ENCODE measurements around the gene TMEM200A. TPM values are rescaled to one million over a fixed set of nuclear protein-coding genes. Genes with fewer than 3 reads are reported as not detected.

Gene TMEM200A
- total RNA-seq, 4 donors from 2014 or later: 5.3 to 11.8 (median 8.1) TPM

- Histone ChIP-seq H3K4me1 (peaks cover 0 to 36% (median 0%) of the 10 kb centered on the region in 4 donors), H3K27ac (no peak overlapping the region), H3K9me3 (no peaks in the 10 kb centered on the region), H3K36me3 (no peaks in the 10 kb centered on the region), H3K4me3 (no peak overlapping the region), H3K27me3 (peaks cover 0 to 16% of the 10 kb centered on the region in 2 donors)
- no peak for DNase-seq (ENCODE audit: low spot score in 2 of 2)
- TF ChIP-seq EP300 (IDR thresholded peaks at IDR 0.05) (no peak), POLR2A (IDR thresholded peaks at IDR 0.05) (no peak), CTCF (IDR thresholded peaks at IDR 0.05) (no peak)
- WGBS, 2 donors: 90 to 96% methylated on average over 1 of the region's 1 CpG
These were observed 4.0 kb downstream of the TMEM200A start for GRCh38 chr6:130369831-130370230.

DNA sequence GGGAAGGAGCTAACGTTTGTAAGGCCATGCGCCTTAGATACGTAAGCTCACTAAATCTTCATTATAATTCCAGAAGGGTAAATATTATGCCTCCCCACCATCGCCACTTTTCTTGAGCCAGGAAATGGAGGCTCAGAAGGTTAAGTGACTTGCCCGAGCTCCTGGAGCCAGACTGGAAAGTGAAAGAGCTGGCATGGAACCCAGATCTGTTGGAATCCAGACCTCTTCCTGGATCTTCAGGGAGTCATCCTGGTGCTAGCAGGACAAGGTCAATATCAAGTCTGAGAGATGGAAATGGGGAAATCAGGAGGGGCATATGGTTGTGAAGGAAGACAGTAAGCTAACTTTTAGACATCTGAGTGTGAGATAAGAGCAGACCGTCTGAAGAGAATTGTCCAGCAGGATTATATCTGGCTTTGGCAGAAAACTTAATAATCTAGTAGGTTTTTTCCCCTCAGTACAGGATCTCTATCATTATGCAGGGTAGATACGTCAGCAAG, 6.2 kb downstream of the TMEM200A start:
- 68 to 71% methylated on average over 7 of the region's 7 CpGs for WGBS, 2 donors
- Histone ChIP-seq H3K27me3 (peaks cover 0 to 7% of the 10 kb centered on the region in 2 donors), H3K36me3 (no peaks in the 10 kb centered on the region), H3K27ac (peak overlapping the region in 1 of 4 donors; percentile 8), H3K4me3 (no peak overlapping the region), H3K9me3 (no peaks in the 10 kb centered on the region), H3K4me1 (peaks cover 0 to 18% (median 0%) of the 10 kb centered on the region in 4 donors)
- TF ChIP-seq EP300 (IDR thresholded peaks at IDR 0.05): no peak
- TF ChIP-seq CTCF (IDR thresholded peaks at IDR 0.05): no peak
- no peak for TF ChIP-seq POLR2A (IDR thresholded peaks at IDR 0.05)
- DNase-seq (ENCODE audit: low spot score in 2 of 2): no peak

- Histone ChIP-seq H3K27me3 (peaks cover 0 to 7% of the 10 kb centered on the region in 2 donors), H3K4me3 (no peak overlapping the region), H3K27ac (no peak overlapping the region), H3K4me1 (peaks cover 0 to 15% (median 1%) of the 10 kb centered on the region in 4 donors), H3K9me3 (no peaks in the 10 kb centered on the region), H3K36me3 (no peaks in the 10 kb centered on the region)
- DNase-seq (ENCODE audit: low spot score in 2 of 2): no peak
- TF ChIP-seq POLR2A (IDR thresholded peaks at IDR 0.05): no peak
- TF ChIP-seq CTCF (IDR thresholded peaks at IDR 0.05): no peak
- no peak for TF ChIP-seq EP300 (IDR thresholded peaks at IDR 0.05)
- WGBS, 2 donors: 82 to 91% methylated on average over 1 of the region's 1 CpG
These were observed 7.0 kb downstream of the TMEM200A start for GRCh38 chr6:130372786-130373185.

- 36 to 60% methylated on average over 2 of the region's 2 CpGs for WGBS, 2 donors
- no peak for DNase-seq (ENCODE audit: low spot score in 2 of 2)
- H3K9me3 ChIP-seq: no peaks in the 10 kb centered on the region
These were observed 8.2 kb downstream of the TMEM200A start for GRCh38 chr6:130373992-130374391.

More at GRCh38 chr6:130373992-130374391, 8.2 kb downstream of the TMEM200A start:
- H3K4me3 ChIP-seq: no peak overlapping the region
- H3K27ac ChIP-seq: no peak overlapping the region
- no peaks in the 10 kb centered on the region for H3K36me3 ChIP-seq
- TF ChIP-seq CTCF (IDR thresholded peaks at IDR 0.05) (no peak), POLR2A (IDR thresholded peaks at IDR 0.05) (no peak), EP300 (IDR thresholded peaks at IDR 0.05) (no peak)
- no peaks in the 10 kb centered on the region for H3K27me3 ChIP-seq
- peaks cover 0 to 10% (median 1%) of the 10 kb centered on the region in 4 donors for H3K4me1 ChIP-seq
